ENCODE data around the gene PRTN3. TPM values are rescaled to one million over a fixed set of nuclear protein-coding genes. Genes with fewer than 3 reads are reported as not detected.

Gene PRTN3
- total and polyA plus RNA-seq, 5 donors from 2014 or later, result not detected

- Mint-ChIP-seq H3K27ac (no peak overlapping the region), H3K4me1 (no peaks in the 10 kb centered on the region), H3K9me3 (no peaks in the 10 kb centered on the region), H3K4me3 (no peak overlapping the region), H3K27me3 (peaks cover 21% of the 10 kb centered on the region), H3K36me3 (no peaks in the 10 kb centered on the region)
- DNase-seq, result no peak
- no peaks in the 10 kb centered on the region for H3K36me3 ChIP-seq (ENCODE audit: control insufficient read depth, insufficient read depth, low read length)
- H3K4me1 ChIP-seq (ENCODE audit: control insufficient read depth, insufficient read depth, low read length, poor library complexity, severe bottlenecking), result peaks cover 4% of the 10 kb centered on the region
- H3K4me3 ChIP-seq (ENCODE audit: low read depth, low read length), result no peak overlapping the region
- no peak overlapping the region for H3K27ac ChIP-seq (ENCODE audit: insufficient read depth, low read length, poor library complexity, severe bottlenecking)
- H3K9me3 ChIP-seq (ENCODE audit: control insufficient read depth in 2 of 2, low read length in 2 of 2), result no peaks in the 10 kb centered on the region
- ATAC-seq (ENCODE audit: low read depth in 2 of 2), result no peak
- H3K27me3 ChIP-seq (ENCODE audit: control insufficient read depth, insufficient read depth, low read length), result peaks cover 5% of the 10 kb centered on the region
These were observed 15.9 kb upstream of the PRTN3 start for GRCh38 chr19:824885-825284.

- Mint-ChIP-seq H3K27me3 (peaks cover 14% of the 10 kb centered on the region), H3K4me3 (no peak overlapping the region), H3K27ac (peak overlapping the region in 1 of 3 donors; percentile 60), H3K4me1 (no peaks in the 10 kb centered on the region), H3K36me3 (no peaks in the 10 kb centered on the region), H3K9me3 (no peaks in the 10 kb centered on the region)
- Histone ChIP-seq H3K27me3 (ENCODE audit: control insufficient read depth, insufficient read depth, low read length) (peaks cover 5% of the 10 kb centered on the region), H3K4me3 (ENCODE audit: low read depth, low read length) (no peak overlapping the region), H3K27ac (ENCODE audit: insufficient read depth, low read length, poor library complexity, severe bottlenecking) (no peak overlapping the region), H3K36me3 (ENCODE audit: control insufficient read depth, insufficient read depth, low read length) (no peaks in the 10 kb centered on the region), H3K9me3 (ENCODE audit: control insufficient read depth in 2 of 2, low read length in 2 of 2) (no peaks in the 10 kb centered on the region), H3K4me1 (ENCODE audit: control insufficient read depth, insufficient read depth, low read length, poor library complexity, severe bottlenecking) (peaks cover 4% of the 10 kb centered on the region)
- ATAC-seq (ENCODE audit: low read depth in 2 of 2) (no peak), DNase-seq (no peak)
These were observed 14.7 kb upstream of the PRTN3 start for GRCh38 chr19:825897-826644.

- ATAC-seq (ENCODE audit: low read depth in 2 of 2), result no peak
- no peak overlapping the region for H3K27ac ChIP-seq (ENCODE audit: insufficient read depth, low read length, poor library complexity, severe bottlenecking)
- peaks cover 19% of the 10 kb centered on the region for H3K27me3 Mint-ChIP-seq
- H3K4me1 Mint-ChIP-seq, result no peaks in the 10 kb centered on the region
- no peaks in the 10 kb centered on the region for H3K9me3 ChIP-seq (ENCODE audit: control insufficient read depth in 2 of 2, low read length in 2 of 2)
- no peaks in the 10 kb centered on the region for H3K36me3 ChIP-seq (ENCODE audit: control insufficient read depth, insufficient read depth, low read length)
- H3K27me3 ChIP-seq (ENCODE audit: control insufficient read depth, insufficient read depth, low read length), result peaks cover 5% of the 10 kb centered on the region
- H3K4me1 ChIP-seq (ENCODE audit: control insufficient read depth, insufficient read depth, low read length, poor library complexity, severe bottlenecking), result no peaks in the 10 kb centered on the region
- H3K4me3 Mint-ChIP-seq, result no peak overlapping the region
- no peak overlapping the region for H3K4me3 ChIP-seq (ENCODE audit: low read depth, low read length)
- H3K27ac Mint-ChIP-seq, result no peak overlapping the region
- no peak for DNase-seq
- H3K36me3 Mint-ChIP-seq, result no peaks in the 10 kb centered on the region
- no peaks in the 10 kb centered on the region for H3K9me3 Mint-ChIP-seq
These were observed 13.5 kb upstream of the PRTN3 start for GRCh38 chr19:827314-827709.

GRCh38 chr19:827710-828321 is 13.0 kb upstream of the PRTN3 start, which contains the start of gene AZU1:
Gene AZU1 (plus strand): TSS chr19:827837. CDS start chr19:827847, 10 bp downstream.
- H3K4me3 ChIP-seq (ENCODE audit: low read depth, low read length), result no peak within 1 kb of the TSS
- no peaks in the 10 kb centered on the region for H3K36me3 ChIP-seq (ENCODE audit: control insufficient read depth, insufficient read depth, low read length)
- H3K9me3 ChIP-seq (ENCODE audit: control insufficient read depth in 2 of 2, low read length in 2 of 2), result no peaks in the 10 kb centered on the region
- H3K27me3 Mint-ChIP-seq, result peaks cover 16% of the 10 kb centered on the region
- no peaks in the 10 kb centered on the region for H3K36me3 Mint-ChIP-seq
- no peak within 1 kb of the TSS for H3K27ac ChIP-seq (ENCODE audit: insufficient read depth, low read length, poor library complexity, severe bottlenecking)
- no peak within 1 kb of the TSS for H3K27ac Mint-ChIP-seq
- ATAC-seq (ENCODE audit: low read depth in 2 of 2), result no peak
- H3K4me3 Mint-ChIP-seq, result no peak within 1 kb of the TSS
- no peaks in the 10 kb centered on the region for H3K9me3 Mint-ChIP-seq
- DNase-seq, result no peak
- H3K4me1 ChIP-seq (ENCODE audit: control insufficient read depth, insufficient read depth, low read length, poor library complexity, severe bottlenecking), result no peaks in the 10 kb centered on the region
- no peaks in the 10 kb centered on the region for H3K4me1 Mint-ChIP-seq
- peaks cover 5% of the 10 kb centered on the region for H3K27me3 ChIP-seq (ENCODE audit: control insufficient read depth, insufficient read depth, low read length)

GRCh38 chr19:829129-829758 is 11.6 kb upstream of the PRTN3 start:
- no peaks in the 10 kb centered on the region for H3K4me1 Mint-ChIP-seq
- no peak overlapping the region for H3K4me3 ChIP-seq (ENCODE audit: low read depth, low read length)
- H3K9me3 ChIP-seq (ENCODE audit: control insufficient read depth in 2 of 2, low read length in 2 of 2), result no peaks in the 10 kb centered on the region
- no peaks in the 10 kb centered on the region for H3K27me3 ChIP-seq (ENCODE audit: control insufficient read depth, insufficient read depth, low read length)
- ATAC-seq (ENCODE audit: low read depth in 2 of 2) (no peak), DNase-seq (no peak)
- no peaks in the 10 kb centered on the region for H3K4me1 ChIP-seq (ENCODE audit: control insufficient read depth, insufficient read depth, low read length, poor library complexity, severe bottlenecking)
- H3K27ac Mint-ChIP-seq, result no peak overlapping the region
- no peaks in the 10 kb centered on the region for H3K36me3 Mint-ChIP-seq
- H3K4me3 Mint-ChIP-seq, result no peak overlapping the region
- no peaks in the 10 kb centered on the region for H3K36me3 ChIP-seq (ENCODE audit: control insufficient read depth, insufficient read depth, low read length)
- no peak overlapping the region for H3K27ac ChIP-seq (ENCODE audit: insufficient read depth, low read length, poor library complexity, severe bottlenecking)
- H3K9me3 Mint-ChIP-seq, result no peaks in the 10 kb centered on the region
- peaks cover 4% of the 10 kb centered on the region for H3K27me3 Mint-ChIP-seq

GRCh38 chr19:831407-832369 is 9.1 kb upstream of the PRTN3 start:
- H3K27ac Mint-ChIP-seq, result no peak overlapping the region
- no peak overlapping the region for H3K4me3 Mint-ChIP-seq
- H3K9me3 ChIP-seq (ENCODE audit: control insufficient read depth in 2 of 2, low read length in 2 of 2), result no peaks in the 10 kb centered on the region
- no peak for ATAC-seq (ENCODE audit: low read depth in 2 of 2)
- peaks cover 9% of the 10 kb centered on the region for H3K27me3 Mint-ChIP-seq
- no peak overlapping the region for H3K27ac ChIP-seq (ENCODE audit: insufficient read depth, low read length, poor library complexity, severe bottlenecking)
- H3K4me1 ChIP-seq (ENCODE audit: control insufficient read depth, insufficient read depth, low read length, poor library complexity, severe bottlenecking), result no peaks in the 10 kb centered on the region
- H3K36me3 ChIP-seq (ENCODE audit: control insufficient read depth, insufficient read depth, low read length), result no peaks in the 10 kb centered on the region
- H3K4me1 Mint-ChIP-seq, result peaks cover 0 to 3% (median 2%) of the 10 kb centered on the region in 4 donors
- H3K9me3 Mint-ChIP-seq, result peaks cover 0 to 1% (median 0%) of the 10 kb centered on the region in 7 donors
- no peaks in the 10 kb centered on the region for H3K36me3 Mint-ChIP-seq
- no peak overlapping the region for H3K4me3 ChIP-seq (ENCODE audit: low read depth, low read length)
- no peaks in the 10 kb centered on the region for H3K27me3 ChIP-seq (ENCODE audit: control insufficient read depth, insufficient read depth, low read length)
- no peak for DNase-seq

- Histone ChIP-seq H3K36me3 (ENCODE audit: control insufficient read depth, insufficient read depth, low read length) (no peaks in the 10 kb centered on the region), H3K4me1 (ENCODE audit: control insufficient read depth, insufficient read depth, low read length, poor library complexity, severe bottlenecking) (no peaks in the 10 kb centered on the region), H3K27ac (ENCODE audit: insufficient read depth, low read length, poor library complexity, severe bottlenecking) (no peak overlapping the region), H3K27me3 (ENCODE audit: control insufficient read depth, insufficient read depth, low read length) (no peaks in the 10 kb centered on the region), H3K9me3 (ENCODE audit: control insufficient read depth in 2 of 2, low read length in 2 of 2) (no peaks in the 10 kb centered on the region), H3K4me3 (ENCODE audit: low read depth, low read length) (no peak overlapping the region)
- peaks cover 0 to 3% (median 2%) of the 10 kb centered on the region in 4 donors for H3K4me1 Mint-ChIP-seq
- no peak overlapping the region for H3K4me3 Mint-ChIP-seq
- ATAC-seq (ENCODE audit: low read depth in 2 of 2), result no peak
- no peak for DNase-seq
- H3K27me3 Mint-ChIP-seq, result peaks cover 19% of the 10 kb centered on the region
- H3K27ac Mint-ChIP-seq, result no peak overlapping the region
- no peaks in the 10 kb centered on the region for H3K36me3 Mint-ChIP-seq
- peaks cover 0 to 1% (median 0%) of the 10 kb centered on the region in 7 donors for H3K9me3 Mint-ChIP-seq
These were observed 6.6 kb upstream of the PRTN3 start for GRCh38 chr19:834216-834615.
